Hepatocyte (in vitro differentiated cells): ENCODE results near the gene AUTS2.

Experiments
- EZH2 ChIP-seq: fragments of 200-600 bp; sonication (generic); IDR thresholded peaks from 2 replicates; pipeline ENCODE4 v1.6.1; 2016; ENCODE audit warnings: antibody characterized with exemption, mild to moderate bottlenecking, borderline replicate concordance
- EZH2phosphoT487 ChIP-seq: fragments of 200-600 bp; sonication (generic); IDR thresholded peaks from one replicate; pipeline ENCODE4 v1.6.1; 2018; ENCODE audit warnings: antibody characterized with exemption, mild to moderate bottlenecking, low read depth, moderate library complexity; ENCODE audit not compliant: unreplicated experiment, severe bottlenecking
- TF ChIP-seq, protein P1 (sequence below): fragments of 200-600 bp; sonication (generic); IDR thresholded peaks from 2 replicates; pipeline ENCODE4 v1.5.1; 2016; ENCODE audit warnings: antibody characterized with exemption, mild to moderate bottlenecking; ENCODE audit not compliant: poor library complexity

DNA sequence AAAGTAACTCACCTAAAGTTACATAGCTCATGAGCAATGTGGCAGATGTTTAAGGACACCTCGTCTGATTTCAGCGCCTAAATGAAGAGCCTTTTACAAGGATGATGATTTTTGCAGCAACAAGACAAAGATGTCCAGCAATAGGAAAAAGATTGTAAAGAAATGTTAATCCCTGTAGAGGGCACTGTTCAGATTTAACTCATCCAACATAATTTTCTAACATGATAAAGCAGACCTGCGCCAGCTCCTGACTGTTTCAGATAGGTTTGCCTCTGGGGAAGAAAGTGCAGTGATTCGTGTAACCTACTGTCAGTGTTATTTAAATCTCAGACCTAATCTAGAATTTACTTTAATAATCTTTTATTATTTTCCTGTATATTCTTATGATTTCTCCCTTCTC lies 595.2 kb downstream of the AUTS2 start:
- TF ChIP-seq, protein P1, sequence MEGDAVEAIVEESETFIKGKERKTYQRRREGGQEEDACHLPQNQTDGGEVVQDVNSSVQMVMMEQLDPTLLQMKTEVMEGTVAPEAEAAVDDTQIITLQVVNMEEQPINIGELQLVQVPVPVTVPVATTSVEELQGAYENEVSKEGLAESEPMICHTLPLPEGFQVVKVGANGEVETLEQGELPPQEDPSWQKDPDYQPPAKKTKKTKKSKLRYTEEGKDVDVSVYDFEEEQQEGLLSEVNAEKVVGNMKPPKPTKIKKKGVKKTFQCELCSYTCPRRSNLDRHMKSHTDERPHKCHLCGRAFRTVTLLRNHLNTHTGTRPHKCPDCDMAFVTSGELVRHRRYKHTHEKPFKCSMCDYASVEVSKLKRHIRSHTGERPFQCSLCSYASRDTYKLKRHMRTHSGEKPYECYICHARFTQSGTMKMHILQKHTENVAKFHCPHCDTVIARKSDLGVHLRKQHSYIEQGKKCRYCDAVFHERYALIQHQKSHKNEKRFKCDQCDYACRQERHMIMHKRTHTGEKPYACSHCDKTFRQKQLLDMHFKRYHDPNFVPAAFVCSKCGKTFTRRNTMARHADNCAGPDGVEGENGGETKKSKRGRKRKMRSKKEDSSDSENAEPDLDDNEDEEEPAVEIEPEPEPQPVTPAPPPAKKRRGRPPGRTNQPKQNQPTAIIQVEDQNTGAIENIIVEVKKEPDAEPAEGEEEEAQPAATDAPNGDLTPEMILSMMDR: peak; percentile 44
- TF ChIP-seq EZH2phosphoT487 (no peak), EZH2 (no peak)
